Heart left ventricle (tissue), 13 donors: ENCODE data around the gene ACKR2.

Experiments used
- POLR2A ChIP-seq, 2 donors: fragments of 450-650 bp; IDR thresholded peaks; one replicate each; pipeline ENCODE4 v1.6.1; 2017; ENCODE audit warnings: antibody characterized with exemption in 2 of 2, mild to moderate bottlenecking in 2 of 2, moderate library complexity in 2 of 2
- TF ChIP-seq, protein P1 (sequence below), 12 donors: fragments of 200-600 bp; sonication (generic) in 4 of 12; IDR thresholded peaks; one replicate each; pipeline versions ENCODE4 v1.5.0 to v1.8.0; 2018 to 2022; ENCODE audit warnings: antibody characterized with exemption in 12 of 12, mild to moderate bottlenecking in 5 of 12
- donor health status: ischemic (EF 13 %, LVEDD 7.1; RV severe dilation, severe dysfunction).
- donor health status: DM: no; HTN: yes; CAD: no.
- donor health status: DM: no; HTN: no; CAD: no.
- donor health status: ischemic (EF 25% LVEDD 6.9; RV normal size, moderate dysfunction).
- donor health status: ischemic (EF 25% LVEDD 5.7; RV mildly dilated, moderate dysfunction).
- donor health status: ischemic (EF 35%, LVEDD 5.7; RV mildly dilated, moderate dysfunction).
- donor health status: nonischemic (EF 11% LVEDD 7.7; RV severe dilation, severe dysfunction).
- donor health status: DM: yes; HTN: yes; CAD: no.
- donor health status: PGD.
- donor health status: ischemic (EF 29% LVEDD 5.4; RV normal size, mild dysfunction).
- donor health status: nonischemic (EF 23%, LVEDD 6.1; RV moderate dilation, normal function).

DNA sequence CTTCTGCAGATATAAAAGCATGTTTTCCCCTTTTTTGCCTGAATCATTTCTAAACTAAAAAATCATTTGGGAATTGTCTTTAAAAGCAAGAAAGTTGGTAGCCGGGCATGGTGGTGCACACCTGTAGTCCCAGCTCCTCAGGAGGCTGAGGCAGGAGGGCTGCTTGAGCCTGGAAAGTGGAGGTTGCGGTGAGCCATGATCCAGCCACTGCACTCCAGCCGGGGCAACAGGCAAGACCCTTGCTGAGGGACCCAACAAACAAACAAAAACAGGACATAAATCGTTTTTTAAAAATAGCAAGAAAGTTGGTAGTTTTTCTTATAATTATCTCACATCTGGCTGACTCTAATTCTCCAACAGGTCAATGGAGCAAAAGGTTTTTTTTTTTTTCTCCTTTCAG, 7.5 kb upstream of the ACKR2 start:
- no peak for TF ChIP-seq POLR2A (IDR thresholded peaks at IDR 0.05)
- TF ChIP-seq, protein P1, sequence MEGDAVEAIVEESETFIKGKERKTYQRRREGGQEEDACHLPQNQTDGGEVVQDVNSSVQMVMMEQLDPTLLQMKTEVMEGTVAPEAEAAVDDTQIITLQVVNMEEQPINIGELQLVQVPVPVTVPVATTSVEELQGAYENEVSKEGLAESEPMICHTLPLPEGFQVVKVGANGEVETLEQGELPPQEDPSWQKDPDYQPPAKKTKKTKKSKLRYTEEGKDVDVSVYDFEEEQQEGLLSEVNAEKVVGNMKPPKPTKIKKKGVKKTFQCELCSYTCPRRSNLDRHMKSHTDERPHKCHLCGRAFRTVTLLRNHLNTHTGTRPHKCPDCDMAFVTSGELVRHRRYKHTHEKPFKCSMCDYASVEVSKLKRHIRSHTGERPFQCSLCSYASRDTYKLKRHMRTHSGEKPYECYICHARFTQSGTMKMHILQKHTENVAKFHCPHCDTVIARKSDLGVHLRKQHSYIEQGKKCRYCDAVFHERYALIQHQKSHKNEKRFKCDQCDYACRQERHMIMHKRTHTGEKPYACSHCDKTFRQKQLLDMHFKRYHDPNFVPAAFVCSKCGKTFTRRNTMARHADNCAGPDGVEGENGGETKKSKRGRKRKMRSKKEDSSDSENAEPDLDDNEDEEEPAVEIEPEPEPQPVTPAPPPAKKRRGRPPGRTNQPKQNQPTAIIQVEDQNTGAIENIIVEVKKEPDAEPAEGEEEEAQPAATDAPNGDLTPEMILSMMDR (IDR thresholded peaks at IDR 0.05) = no peak
